Ishikawa (cell line): ENCODE measurements around the gene HMGN4.

Source experiments
- CEBPB ChIP-seq: IDR thresholded peaks from 2 replicates; pipeline ENCODE4 v1.6.1; 2012
- EP300 ChIP-seq: IDR thresholded peaks from 2 replicates; pipeline ENCODE4 v1.6.1; 2012; ENCODE audit warnings: borderline replicate concordance
- FOXM1 ChIP-seq: IDR thresholded peaks from 2 replicates; pipeline ENCODE4 v1.6.1; 2012; ENCODE audit warnings: low read depth, borderline replicate concordance
- RAD21 ChIP-seq: IDR thresholded peaks from 2 replicates; pipeline ENCODE4 v1.6.1; 2012; ENCODE audit warnings: low read depth
- TEAD4 ChIP-seq: IDR thresholded peaks from 2 replicates; pipeline ENCODE4 v1.6.1; 2012
- YY1 ChIP-seq: IDR thresholded peaks from 2 replicates; pipeline ENCODE4 v1.6.1; 2012; ENCODE audit warnings: low read depth
- TF ChIP-seq, protein P1 (sequence below): IDR thresholded peaks from 2 replicates; pipeline ENCODE4 v1.6.1; 2012
- TF ChIP-seq, protein P2 (sequence below): IDR thresholded peaks from 2 replicates; pipeline ENCODE4 v1.6.1; 2012; ENCODE audit warnings: low read depth, mild to moderate bottlenecking

DNA sequence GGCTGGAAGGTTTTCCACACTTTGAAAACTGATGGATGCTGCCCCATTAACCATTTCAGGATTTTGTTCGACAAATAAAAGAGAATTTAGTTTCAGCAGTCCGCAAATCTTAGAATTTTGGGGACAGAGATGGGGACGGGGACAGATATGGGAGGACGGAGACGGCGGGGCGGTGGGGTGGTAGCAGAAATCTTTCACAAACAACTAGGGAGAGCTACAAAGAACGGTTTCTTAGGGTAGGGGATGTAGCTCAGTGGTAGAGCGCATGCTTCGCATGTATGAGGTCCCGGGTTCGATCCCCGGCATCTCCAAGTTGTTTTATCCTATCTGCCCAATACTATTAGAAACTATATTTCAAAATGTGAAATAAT lies 15.1 kb downstream of the HMGN4 start:
- TF ChIP-seq YY1, result peak; percentile 30; the same call in 1 of the 2 replicates
- TF ChIP-seq, protein P1, sequence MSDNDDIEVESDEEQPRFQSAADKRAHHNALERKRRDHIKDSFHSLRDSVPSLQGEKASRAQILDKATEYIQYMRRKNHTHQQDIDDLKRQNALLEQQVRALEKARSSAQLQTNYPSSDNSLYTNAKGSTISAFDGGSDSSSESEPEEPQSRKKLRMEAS, result no peak
- TF ChIP-seq, protein P2, sequence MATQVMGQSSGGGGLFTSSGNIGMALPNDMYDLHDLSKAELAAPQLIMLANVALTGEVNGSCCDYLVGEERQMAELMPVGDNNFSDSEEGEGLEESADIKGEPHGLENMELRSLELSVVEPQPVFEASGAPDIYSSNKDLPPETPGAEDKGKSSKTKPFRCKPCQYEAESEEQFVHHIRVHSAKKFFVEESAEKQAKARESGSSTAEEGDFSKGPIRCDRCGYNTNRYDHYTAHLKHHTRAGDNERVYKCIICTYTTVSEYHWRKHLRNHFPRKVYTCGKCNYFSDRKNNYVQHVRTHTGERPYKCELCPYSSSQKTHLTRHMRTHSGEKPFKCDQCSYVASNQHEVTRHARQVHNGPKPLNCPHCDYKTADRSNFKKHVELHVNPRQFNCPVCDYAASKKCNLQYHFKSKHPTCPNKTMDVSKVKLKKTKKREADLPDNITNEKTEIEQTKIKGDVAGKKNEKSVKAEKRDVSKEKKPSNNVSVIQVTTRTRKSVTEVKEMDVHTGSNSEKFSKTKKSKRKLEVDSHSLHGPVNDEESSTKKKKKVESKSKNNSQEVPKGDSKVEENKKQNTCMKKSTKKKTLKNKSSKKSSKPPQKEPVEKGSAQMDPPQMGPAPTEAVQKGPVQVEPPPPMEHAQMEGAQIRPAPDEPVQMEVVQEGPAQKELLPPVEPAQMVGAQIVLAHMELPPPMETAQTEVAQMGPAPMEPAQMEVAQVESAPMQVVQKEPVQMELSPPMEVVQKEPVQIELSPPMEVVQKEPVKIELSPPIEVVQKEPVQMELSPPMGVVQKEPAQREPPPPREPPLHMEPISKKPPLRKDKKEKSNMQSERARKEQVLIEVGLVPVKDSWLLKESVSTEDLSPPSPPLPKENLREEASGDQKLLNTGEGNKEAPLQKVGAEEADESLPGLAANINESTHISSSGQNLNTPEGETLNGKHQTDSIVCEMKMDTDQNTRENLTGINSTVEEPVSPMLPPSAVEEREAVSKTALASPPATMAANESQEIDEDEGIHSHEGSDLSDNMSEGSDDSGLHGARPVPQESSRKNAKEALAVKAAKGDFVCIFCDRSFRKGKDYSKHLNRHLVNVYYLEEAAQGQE, result no peak
- no peak for TF ChIP-seq EP300
- TF ChIP-seq RAD21, result no peak
- TF ChIP-seq FOXM1, result no peak
- TF ChIP-seq CEBPB, result 0 out of 2 replicates have a peak, but pooled peaks have one; percentile 18
- TF ChIP-seq TEAD4, result peak; percentile 92
